ENCODE data around the gene SBF2. TPM values are rescaled to one million over a fixed set of nuclear protein-coding genes. Genes with fewer than 3 reads are reported as not detected.
"Not testable (repeated sequence)": the region's sequence is repeated elsewhere in the genome, so short reads cannot be mapped to it uniquely, and the experiment has no call there.

SBF2 gene
- total RNA-seq, 1 donor from 2014 or later = 34.5 TPM

DNA sequence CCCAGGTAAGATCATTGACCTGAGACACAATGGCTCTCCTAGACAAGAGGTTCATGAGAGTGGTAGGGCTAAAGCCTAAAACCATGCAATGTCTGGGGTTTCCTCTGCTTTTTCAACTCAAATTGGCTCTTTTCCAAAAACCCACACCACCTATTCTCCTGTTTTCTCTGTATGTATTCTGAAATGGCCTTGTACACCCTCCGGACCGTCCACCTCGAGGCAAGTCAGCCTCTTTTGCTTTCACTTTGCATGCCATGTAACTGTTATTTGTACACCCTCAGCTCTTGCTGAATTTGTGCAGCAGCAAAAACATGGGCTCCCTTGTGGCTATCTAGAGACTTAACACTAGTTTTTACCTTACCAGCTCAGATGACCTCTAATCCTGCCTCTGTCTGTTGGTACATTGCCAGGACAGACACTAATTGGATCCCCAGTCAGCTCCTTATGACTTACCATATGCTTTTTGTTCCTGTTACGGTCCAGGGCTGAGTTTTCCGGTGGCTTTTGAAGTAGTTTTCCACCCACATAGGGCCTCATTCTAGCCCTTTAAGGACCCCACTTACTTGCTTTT is 288.0 kb downstream of the SBF2 start:
- no peak overlapping the region for H3K27ac ChIP-seq
- H3K36me3 ChIP-seq = no peaks in the 10 kb centered on the region
- no peak for DNase-seq (ENCODE audit: low spot score in 2 of 2)
- H3K4me1 ChIP-seq = no peaks in the 10 kb centered on the region
- intact Hi-C loops (cut with DNase I) = no loop called here
- H3K9me3 ChIP-seq = peaks cover 0 to 3% of the 10 kb centered on the region in 2 donors
- no peaks in the 10 kb centered on the region for H3K27me3 ChIP-seq
- H3K4me3 ChIP-seq = peak overlapping the region in 1 of 2 donors; percentile 4
- TF ChIP-seq, protein P1, sequence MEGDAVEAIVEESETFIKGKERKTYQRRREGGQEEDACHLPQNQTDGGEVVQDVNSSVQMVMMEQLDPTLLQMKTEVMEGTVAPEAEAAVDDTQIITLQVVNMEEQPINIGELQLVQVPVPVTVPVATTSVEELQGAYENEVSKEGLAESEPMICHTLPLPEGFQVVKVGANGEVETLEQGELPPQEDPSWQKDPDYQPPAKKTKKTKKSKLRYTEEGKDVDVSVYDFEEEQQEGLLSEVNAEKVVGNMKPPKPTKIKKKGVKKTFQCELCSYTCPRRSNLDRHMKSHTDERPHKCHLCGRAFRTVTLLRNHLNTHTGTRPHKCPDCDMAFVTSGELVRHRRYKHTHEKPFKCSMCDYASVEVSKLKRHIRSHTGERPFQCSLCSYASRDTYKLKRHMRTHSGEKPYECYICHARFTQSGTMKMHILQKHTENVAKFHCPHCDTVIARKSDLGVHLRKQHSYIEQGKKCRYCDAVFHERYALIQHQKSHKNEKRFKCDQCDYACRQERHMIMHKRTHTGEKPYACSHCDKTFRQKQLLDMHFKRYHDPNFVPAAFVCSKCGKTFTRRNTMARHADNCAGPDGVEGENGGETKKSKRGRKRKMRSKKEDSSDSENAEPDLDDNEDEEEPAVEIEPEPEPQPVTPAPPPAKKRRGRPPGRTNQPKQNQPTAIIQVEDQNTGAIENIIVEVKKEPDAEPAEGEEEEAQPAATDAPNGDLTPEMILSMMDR (IDR thresholded peaks at IDR 0.05) = no peak

GRCh38 chr11:10004526-10005113 is 289.4 kb downstream of the SBF2 start:
- intact Hi-C loops (cut with DNase I) = no loop called here
- no peaks in the 10 kb centered on the region for H3K9me3 ChIP-seq
- no peak overlapping the region for H3K4me3 ChIP-seq
- H3K36me3 ChIP-seq = no peaks in the 10 kb centered on the region
- no peaks in the 10 kb centered on the region for H3K4me1 ChIP-seq
- TF ChIP-seq, protein P1 (IDR thresholded peaks at IDR 0.05) = no peak
- no peak for DNase-seq (ENCODE audit: low spot score in 2 of 2)
- no peaks in the 10 kb centered on the region for H3K27me3 ChIP-seq
- H3K27ac ChIP-seq = no peak overlapping the region

- intact Hi-C loops (cut with DNase I) = no loop called here
- TF ChIP-seq, protein P1 (IDR thresholded peaks at IDR 0.05) = no peak
- Histone ChIP-seq H3K4me3 (no peak overlapping the region), H3K27ac (no peak overlapping the region), H3K9me3 (no peaks in the 10 kb centered on the region), H3K36me3 (peaks cover 0 to 5% of the 10 kb centered on the region in 2 donors), H3K27me3 (no peaks in the 10 kb centered on the region), H3K4me1 (no peaks in the 10 kb centered on the region)
- no peak for DNase-seq (ENCODE audit: low spot score in 2 of 2)
Measured at GRCh38 chr11:10002221-10002620, 291.8 kb downstream of the SBF2 start.

DNA sequence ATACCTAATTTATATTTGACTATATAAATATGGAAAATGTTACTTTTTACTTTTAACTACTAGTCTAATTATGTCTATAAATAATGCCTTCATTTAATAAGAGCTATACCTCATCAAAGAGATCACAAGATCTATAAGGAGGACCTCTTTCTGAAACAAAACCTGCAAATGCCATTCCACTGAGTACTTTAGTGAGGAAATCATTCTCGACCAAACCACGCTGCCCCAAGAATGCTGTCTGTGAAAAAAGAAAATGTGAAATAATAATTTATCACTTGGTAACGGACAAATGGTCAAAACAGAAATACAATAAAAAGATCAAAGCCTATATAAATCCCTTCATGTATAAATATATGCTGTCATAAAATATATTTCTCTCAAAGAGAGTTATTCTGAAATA is 301.7 kb downstream of the SBF2 start:
- intact Hi-C loops (cut with DNase I) = loop anchor here (5.0 kb wide), 1 partner anchor 375 kb away; no protein-coding TSS in a partner anchor
- Histone ChIP-seq H3K27ac (no peak overlapping the region), H3K4me1 (no peaks in the 10 kb centered on the region), H3K36me3 (peaks cover 0 to 25% of the 10 kb centered on the region in 2 donors), H3K9me3 (no peaks in the 10 kb centered on the region), H3K4me3 (no peak overlapping the region), H3K27me3 (no peaks in the 10 kb centered on the region)
- no peak for DNase-seq (ENCODE audit: low spot score in 2 of 2)
- TF ChIP-seq, protein P1 (IDR thresholded peaks at IDR 0.05) = no peak

- TF ChIP-seq, protein P1 (IDR thresholded peaks at IDR 0.05) = peak in 1 of 3 experiments; percentile 43
- Histone ChIP-seq H3K4me1 (no peaks in the 10 kb centered on the region), H3K9me3 (no peaks in the 10 kb centered on the region), H3K27ac (no peak overlapping the region), H3K36me3 (peaks cover 0 to 20% of the 10 kb centered on the region in 2 donors), H3K27me3 (no peaks in the 10 kb centered on the region), H3K4me3 (no peak overlapping the region)
- intact Hi-C loops (cut with DNase I) = loop anchor here (2.0 to 5.0 kb wide), 2 partner anchors 316 to 377 kb away; no protein-coding TSS in a partner anchor
- no peak for DNase-seq (ENCODE audit: low spot score in 2 of 2)
Measured at GRCh38 chr11:9990221-9990973, 303.6 kb downstream of the SBF2 start.

DNA sequence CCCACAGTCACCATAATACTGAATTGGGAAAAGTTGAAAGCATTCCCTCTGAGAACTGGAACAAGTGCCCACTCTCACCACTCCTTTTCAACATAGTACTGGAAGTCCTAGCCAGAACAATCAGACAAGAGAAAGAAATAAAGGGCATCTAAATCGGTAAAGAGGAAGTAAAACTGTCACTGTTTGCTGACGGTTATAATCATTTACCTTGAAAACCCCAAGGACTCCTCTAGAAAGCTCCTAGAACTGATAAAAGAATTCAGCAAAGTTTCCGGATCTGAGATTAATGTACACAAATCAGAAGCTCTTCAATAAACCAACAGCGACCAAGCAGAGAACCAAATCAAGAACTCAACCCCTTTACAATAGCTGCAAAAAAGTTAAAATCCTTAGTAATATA is 306.7 kb downstream of the SBF2 start:
- H3K27ac ChIP-seq; H3K4me1 ChIP-seq; H3K9me3 ChIP-seq; H3K27me3 ChIP-seq; intact Hi-C loops (cut with DNase I); H3K4me3 ChIP-seq; DNase-seq (ENCODE audit: low spot score in 2 of 2): not testable (repeated sequence)
- peaks cover 0 to 20% of the 10 kb centered on the region in 2 donors for H3K36me3 ChIP-seq
